Ishikawa (cell line): ENCODE data around the gene CAMK1D.

Experiments
- CEBPB ChIP-seq: IDR thresholded peaks from 2 replicates; pipeline ENCODE4 v1.6.1; 2012
- CREB1 ChIP-seq: IDR thresholded peaks from 2 replicates; pipeline ENCODE4 v1.6.1; 2012; ENCODE audit warnings: low read depth
- EGR1 ChIP-seq: IDR thresholded peaks from 2 replicates; pipeline ENCODE4 v1.6.1; 2012
- EP300 ChIP-seq: IDR thresholded peaks from 2 replicates; pipeline ENCODE4 v1.6.1; 2012; ENCODE audit warnings: borderline replicate concordance
- MAX ChIP-seq: IDR thresholded peaks from 2 replicates; pipeline ENCODE4 v1.6.1; 2012
- RAD21 ChIP-seq: IDR thresholded peaks from 2 replicates; pipeline ENCODE4 v1.6.1; 2012; ENCODE audit warnings: low read depth
- REST ChIP-seq: IDR thresholded peaks from 2 replicates; pipeline ENCODE4 v1.6.1; 2012; ENCODE audit warnings: low read depth, mild to moderate bottlenecking
- TAF1 ChIP-seq: IDR thresholded peaks from 2 replicates; pipeline ENCODE4 v1.6.1; 2012; ENCODE audit warnings: low read depth, mild to moderate bottlenecking
- TCF12 ChIP-seq: IDR thresholded peaks from 2 replicates; pipeline ENCODE4 v1.6.1; 2012; ENCODE audit warnings: low read depth
- TEAD4 ChIP-seq: IDR thresholded peaks from 2 replicates; pipeline ENCODE4 v1.6.1; 2012
- USF1 ChIP-seq: IDR thresholded peaks from 2 replicates; pipeline ENCODE4 v1.6.1; 2012
- YY1 ChIP-seq: IDR thresholded peaks from 2 replicates; pipeline ENCODE4 v1.6.1; 2012; ENCODE audit warnings: low read depth
- ZBTB7A ChIP-seq: IDR thresholded peaks from 2 replicates; pipeline ENCODE4 v1.6.1; 2012; ENCODE audit warnings: low read depth

- TF ChIP-seq TEAD4 = no peak
- no peak for TF ChIP-seq EGR1
- TF ChIP-seq REST = no peak
- TF ChIP-seq RAD21 = no peak
- TF ChIP-seq MAX = no peak
- TF ChIP-seq CEBPB = 0 out of 2 replicates have a peak, but pooled peaks have one; percentile 10
- TF ChIP-seq CREB1 = no peak
- TF ChIP-seq EP300 = no peak
- TF ChIP-seq TAF1 = no peak
- no peak for TF ChIP-seq YY1
- TF ChIP-seq ZBTB7A = no peak
- TF ChIP-seq USF1 = no peak
- no peak for TF ChIP-seq TCF12
These were observed 254.6 kb downstream of the CAMK1D start for GRCh38 chr10:12603766-12604470.
